HepG2 (cell line): Measurements from ENCODE around the gene P2RY6. TPM values are rescaled to one million over a fixed set of nuclear protein-coding genes. Genes with fewer than 3 reads are reported as not detected.

Experiments
- AHR ChIP-seq: IDR thresholded peaks from 2 replicates; pipeline ENCODE4 v1.6.1; 2018; ENCODE audit warnings: missing genetic modification reagents, missing compliant biosample characterization
- BORCS8-MEF2B ChIP-seq: sonication (generic); formaldehyde crosslinking; IDR thresholded peaks from 2 replicates; pipeline ENCODE4 v1.8.0; 2022; ENCODE audit warnings: mild to moderate bottlenecking, missing genetic modification reagents
- ELF4 ChIP-seq: sonication (generic); formaldehyde crosslinking; IDR thresholded peaks from 2 replicates; pipeline ENCODE4 v1.5.0; 2020; ENCODE audit warnings: missing genetic modification reagents, mild to moderate bottlenecking, moderate library complexity, borderline replicate concordance
- GATAD2A ChIP-seq: IDR thresholded peaks from 2 replicates; pipeline ENCODE4 v1.6.1; 2016
- IRX3 ChIP-seq: sonication (generic); formaldehyde crosslinking; IDR thresholded peaks from 2 replicates; pipeline ENCODE4 v1.8.1; 2023; ENCODE audit warnings: mild to moderate bottlenecking, low read depth, missing genetic modification reagents, borderline replicate concordance
- MAFK ChIP-seq, 2 experiments: IDR thresholded peaks in 1 of 2; conservative IDR thresholded peaks in 1 of 2; 2 replicates each; pipeline ENCODE4 v1.6.1; 2011; ENCODE audit warnings: improper control_type of control experiment in 2 of 2, low read length in 2 of 2
- MATR3 ChIP-seq: sonication (generic); formaldehyde crosslinking; IDR thresholded peaks from 2 replicates; pipeline ENCODE4 v1.4.0; 2020; ENCODE audit warnings: missing genetic modification reagents
- MIER2 ChIP-seq: IDR thresholded peaks from 2 replicates; pipeline ENCODE4 v1.6.1; 2016; ENCODE audit warnings: missing biosample characterization, missing genetic modification reagents
- PAWR ChIP-seq: sonication (generic); formaldehyde crosslinking; IDR thresholded peaks from 2 replicates; pipeline ENCODE4 v1.4.0; 2020; ENCODE audit warnings: missing genetic modification reagents, mild to moderate bottlenecking, borderline replicate concordance
- PLRG1 ChIP-seq: fragments of 450-650 bp; conservative IDR thresholded peaks from 2 replicates; pipeline ENCODE4 v1.6.1; 2016
- RARG ChIP-seq: sonication (generic); formaldehyde crosslinking; IDR thresholded peaks from 2 replicates; pipeline ENCODE4 v1.4.0; 2020; ENCODE audit warnings: low read depth, mild to moderate bottlenecking, missing genetic modification reagents
- TEAD3 ChIP-seq: optimal IDR thresholded peaks from 2 replicates; pipeline ENCODE3; 2016; ENCODE audit warnings: borderline replicate concordance
- U2AF1 ChIP-seq: fragments of 200-400 bp; formaldehyde crosslinking; optimal IDR thresholded peaks from 2 replicates; pipeline ENCODE3; 2017; ENCODE audit warnings: mild to moderate bottlenecking, low read depth, low read length
- YY1 ChIP-seq: IDR thresholded peaks from 2 replicates; pipeline ENCODE4 v1.6.1; 2011; ENCODE audit warnings: low read length, low read depth, moderate library complexity, mild to moderate bottlenecking; ENCODE audit not compliant: insufficient read depth, insufficient replicate concordance
- ZEB1 ChIP-seq: IDR thresholded peaks from 2 replicates; pipeline ENCODE4 v1.6.1; 2012; ENCODE audit warnings: mild to moderate bottlenecking, low read depth, inconsistent platforms; ENCODE audit not compliant: insufficient replicate concordance
- ZFX ChIP-seq: sonication (generic); formaldehyde crosslinking; IDR thresholded peaks from 2 replicates; pipeline ENCODE4 v1.4.0; 2020; ENCODE audit warnings: mild to moderate bottlenecking, low read depth, missing genetic modification reagents, moderate library complexity
- ZNF484 ChIP-seq: sonication (generic); formaldehyde crosslinking; IDR thresholded peaks from 2 replicates; pipeline ENCODE4 v1.5.1; 2020; ENCODE audit warnings: mild to moderate bottlenecking, low read depth, missing genetic modification reagents, borderline replicate concordance
- ZNF567 ChIP-seq: sonication (generic); formaldehyde crosslinking; IDR thresholded peaks from 2 replicates; pipeline ENCODE4 v1.8.1; 2023; ENCODE audit warnings: mild to moderate bottlenecking, missing genetic modification reagents, borderline replicate concordance
- ZNF580 ChIP-seq: IDR thresholded peaks from 2 replicates; pipeline ENCODE4 v1.6.1; 2016; ENCODE audit warnings: low read depth, borderline replicate concordance
- ZNF589 ChIP-seq: sonication (generic); formaldehyde crosslinking; conservative IDR thresholded peaks from 2 replicates; pipeline ENCODE4 v1.8.0; 2022; ENCODE audit warnings: mild to moderate bottlenecking, moderate library complexity, missing genetic modification reagents
- ZNF672 ChIP-seq: sonication (generic); formaldehyde crosslinking; IDR thresholded peaks from 2 replicates; pipeline ENCODE4 v1.8.1; 2022; ENCODE audit warnings: missing genetic modification reagents
- ZNF674 ChIP-seq: sonication (generic); formaldehyde crosslinking; IDR thresholded peaks from 2 replicates; pipeline ENCODE4 v1.5.0; 2020; ENCODE audit warnings: low read depth, mild to moderate bottlenecking, missing genetic modification reagents
- ZNF83 ChIP-seq: sonication (generic); formaldehyde crosslinking; IDR thresholded peaks from 2 replicates; pipeline ENCODE4 v1.4.0; 2020; ENCODE audit warnings: missing genetic modification reagents, mild to moderate bottlenecking, borderline replicate concordance
- ZNF891 ChIP-seq: sonication (generic); formaldehyde crosslinking; IDR thresholded peaks from 2 replicates; pipeline ENCODE4 v1.5.0; 2020; ENCODE audit warnings: mild to moderate bottlenecking, missing genetic modification reagents
- polyA plus RNA-seq, 8 experiments: library from polyadenylated mRNA; depleted of rRNA in 3 of 8; stranded (reverse) in 7 of 8; unstranded in 1 of 8; fragments of >200 nt; fragmentation: Illumina TruSeq in 4 of 8; extraction: Trizol in 4 of 8; gene quantifications; 2 replicates each; pipeline versions ENCODE4 v1.2.1 to v1.2.3, GENCODE V29; 2011 to 2016; ENCODE audit warnings: low read depth in 4 of 8, missing spikeins in 1 of 8, mixed read lengths in 1 of 8; ENCODE audit not compliant: insufficient read depth in 1 of 8
- total RNA-seq, 5 experiments: library from RNA; depleted of rRNA; stranded (reverse); fragments of >200 nt; fragmentation: Illumina TruSeq; extraction: Trizol; gene quantifications; 2 replicates each; pipeline ENCODE4 v1.2.3, GENCODE V29; 2016; ENCODE audit warnings: low read depth in 1 of 5
- TF ChIP-seq, protein P1 (sequence below): fragments of 450-650 bp; IDR thresholded peaks from 2 replicates; pipeline ENCODE4 v1.6.1; 2017; ENCODE audit warnings: mild to moderate bottlenecking
- TF ChIP-seq, protein P2 (sequence below): sonication (generic); formaldehyde crosslinking; IDR thresholded peaks from 2 replicates; pipeline ENCODE4 v1.8.0; 2022; ENCODE audit warnings: mild to moderate bottlenecking, missing genetic modification reagents, moderate library complexity
- TF ChIP-seq, protein P3 (sequence below): IDR thresholded peaks from 2 replicates; pipeline ENCODE4 v1.6.1; 2016

P2RY6 gene
- total and polyA plus RNA-seq, 2 of the 13 experiments (the other 11 are each of a cell fraction or from before 2014, with no cell fraction given), result 0.09 to 0.29 TPM

- TF ChIP-seq ZFX, result peak; percentile 74
- TF ChIP-seq ZNF674 (CRISPR knock-in tag), result no peak
- TF ChIP-seq U2AF1, result no peak
- TF ChIP-seq, protein P1, sequence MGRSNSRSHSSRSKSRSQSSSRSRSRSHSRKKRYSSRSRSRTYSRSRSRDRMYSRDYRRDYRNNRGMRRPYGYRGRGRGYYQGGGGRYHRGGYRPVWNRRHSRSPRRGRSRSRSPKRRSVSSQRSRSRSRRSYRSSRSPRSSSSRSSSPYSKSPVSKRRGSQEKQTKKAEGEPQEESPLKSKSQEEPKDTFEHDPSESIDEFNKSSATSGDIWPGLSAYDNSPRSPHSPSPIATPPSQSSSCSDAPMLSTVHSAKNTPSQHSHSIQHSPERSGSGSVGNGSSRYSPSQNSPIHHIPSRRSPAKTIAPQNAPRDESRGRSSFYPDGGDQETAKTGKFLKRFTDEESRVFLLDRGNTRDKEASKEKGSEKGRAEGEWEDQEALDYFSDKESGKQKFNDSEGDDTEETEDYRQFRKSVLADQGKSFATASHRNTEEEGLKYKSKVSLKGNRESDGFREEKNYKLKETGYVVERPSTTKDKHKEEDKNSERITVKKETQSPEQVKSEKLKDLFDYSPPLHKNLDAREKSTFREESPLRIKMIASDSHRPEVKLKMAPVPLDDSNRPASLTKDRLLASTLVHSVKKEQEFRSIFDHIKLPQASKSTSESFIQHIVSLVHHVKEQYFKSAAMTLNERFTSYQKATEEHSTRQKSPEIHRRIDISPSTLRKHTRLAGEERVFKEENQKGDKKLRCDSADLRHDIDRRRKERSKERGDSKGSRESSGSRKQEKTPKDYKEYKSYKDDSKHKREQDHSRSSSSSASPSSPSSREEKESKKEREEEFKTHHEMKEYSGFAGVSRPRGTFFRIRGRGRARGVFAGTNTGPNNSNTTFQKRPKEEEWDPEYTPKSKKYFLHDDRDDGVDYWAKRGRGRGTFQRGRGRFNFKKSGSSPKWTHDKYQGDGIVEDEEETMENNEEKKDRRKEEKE, result no peak
- TF ChIP-seq TEAD3 (CRISPR knock-in tag), result peak; percentile 27
- TF ChIP-seq, protein P2, sequence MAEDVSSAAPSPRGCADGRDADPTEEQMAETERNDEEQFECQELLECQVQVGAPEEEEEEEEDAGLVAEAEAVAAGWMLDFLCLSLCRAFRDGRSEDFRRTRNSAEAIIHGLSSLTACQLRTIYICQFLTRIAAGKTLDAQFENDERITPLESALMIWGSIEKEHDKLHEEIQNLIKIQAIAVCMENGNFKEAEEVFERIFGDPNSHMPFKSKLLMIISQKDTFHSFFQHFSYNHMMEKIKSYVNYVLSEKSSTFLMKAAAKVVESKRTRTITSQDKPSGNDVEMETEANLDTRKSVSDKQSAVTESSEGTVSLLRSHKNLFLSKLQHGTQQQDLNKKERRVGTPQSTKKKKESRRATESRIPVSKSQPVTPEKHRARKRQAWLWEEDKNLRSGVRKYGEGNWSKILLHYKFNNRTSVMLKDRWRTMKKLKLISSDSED (CRISPR knock-in tag), result no peak
- no peak for TF ChIP-seq MATR3
- TF ChIP-seq PAWR (CRISPR knock-in tag), result no peak
- no peak for TF ChIP-seq RARG
- TF ChIP-seq ELF4 (CRISPR knock-in tag), result no peak
- TF ChIP-seq GATAD2A (CRISPR knock-in tag), result peak; percentile 48
- TF ChIP-seq IRX3 (CRISPR knock-in tag), result no peak
- TF ChIP-seq YY1, result no peak
- TF ChIP-seq ZEB1, result no peak
- TF ChIP-seq AHR (CRISPR knock-in tag), result no peak
- TF ChIP-seq ZNF567 (CRISPR knock-in tag), result no peak
- TF ChIP-seq BORCS8-MEF2B, result no peak
- no peak for TF ChIP-seq ZNF672 (CRISPR knock-in tag)
- no peak for TF ChIP-seq ZNF83
- TF ChIP-seq, protein P3, sequence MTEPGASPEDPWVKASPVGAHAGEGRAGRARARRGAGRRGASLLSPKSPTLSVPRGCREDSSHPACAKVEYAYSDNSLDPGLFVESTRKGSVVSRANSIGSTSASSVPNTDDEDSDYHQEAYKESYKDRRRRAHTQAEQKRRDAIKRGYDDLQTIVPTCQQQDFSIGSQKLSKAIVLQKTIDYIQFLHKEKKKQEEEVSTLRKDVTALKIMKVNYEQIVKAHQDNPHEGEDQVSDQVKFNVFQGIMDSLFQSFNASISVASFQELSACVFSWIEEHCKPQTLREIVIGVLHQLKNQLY, result no peak
- TF ChIP-seq ZNF580 (CRISPR knock-in tag), result peak; percentile 68; the same call in 1 of the 2 replicates
- TF ChIP-seq MIER2 (CRISPR knock-in tag), result no peak
- no peak for TF ChIP-seq MAFK (conservative IDR thresholded peaks at IDR 0.05 in 1 of 2, IDR thresholded peaks at IDR 0.05 in 1 of 2; ENCODE audit: low read length in 2 of 2)
- no peak for TF ChIP-seq ZNF484 (CRISPR knock-in tag)
- TF ChIP-seq ZNF891 (CRISPR knock-in tag), result peak; percentile 62
- TF ChIP-seq ZNF589 (CRISPR knock-in tag), result no peak
- TF ChIP-seq PLRG1, result no peak
These were observed 17.0 kb downstream of the P2RY6 start (continued) for GRCh38 chr11:73288873-73289707.
